Measurements from ENCODE around the gene CYB5R2. TPM values are rescaled to one million over a fixed set of nuclear protein-coding genes. Genes with fewer than 3 reads are reported as not detected.
A peak's percentile ranks its signal among the peaks of the same experiment; 100 is the strongest.

CYB5R2 gene
- total RNA-seq, 4 donors from 2014 or later = 1.00 to 3.9 (median 3.1) TPM

DNA sequence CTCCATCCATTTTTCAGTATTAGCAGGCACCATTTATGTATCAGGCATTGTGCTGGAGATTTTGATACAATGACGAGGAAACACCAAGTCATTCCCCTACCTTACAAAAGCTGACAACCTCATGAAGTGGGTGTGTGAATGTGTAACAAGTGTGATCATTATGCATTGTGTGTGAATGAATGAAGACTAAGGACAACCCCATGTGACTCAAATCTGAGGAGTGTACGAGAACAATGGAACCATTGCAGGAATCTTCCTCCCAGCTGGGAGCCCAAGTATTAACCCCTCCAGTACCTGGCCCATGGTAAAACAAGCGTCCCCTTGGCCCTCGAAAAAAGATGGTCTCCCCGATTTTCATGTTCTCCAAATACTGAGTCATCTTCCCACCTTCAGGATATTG lies 4.4 kb downstream of the CYB5R2 start:
- no peak for ATAC-seq

GRCh38 chr11:7668464-7668863 lies 4.8 kb downstream of the CYB5R2 start:
- TF ChIP-seq POLR2A (IDR thresholded peaks at IDR 0.05) = no peak
- TF ChIP-seq, protein P1, sequence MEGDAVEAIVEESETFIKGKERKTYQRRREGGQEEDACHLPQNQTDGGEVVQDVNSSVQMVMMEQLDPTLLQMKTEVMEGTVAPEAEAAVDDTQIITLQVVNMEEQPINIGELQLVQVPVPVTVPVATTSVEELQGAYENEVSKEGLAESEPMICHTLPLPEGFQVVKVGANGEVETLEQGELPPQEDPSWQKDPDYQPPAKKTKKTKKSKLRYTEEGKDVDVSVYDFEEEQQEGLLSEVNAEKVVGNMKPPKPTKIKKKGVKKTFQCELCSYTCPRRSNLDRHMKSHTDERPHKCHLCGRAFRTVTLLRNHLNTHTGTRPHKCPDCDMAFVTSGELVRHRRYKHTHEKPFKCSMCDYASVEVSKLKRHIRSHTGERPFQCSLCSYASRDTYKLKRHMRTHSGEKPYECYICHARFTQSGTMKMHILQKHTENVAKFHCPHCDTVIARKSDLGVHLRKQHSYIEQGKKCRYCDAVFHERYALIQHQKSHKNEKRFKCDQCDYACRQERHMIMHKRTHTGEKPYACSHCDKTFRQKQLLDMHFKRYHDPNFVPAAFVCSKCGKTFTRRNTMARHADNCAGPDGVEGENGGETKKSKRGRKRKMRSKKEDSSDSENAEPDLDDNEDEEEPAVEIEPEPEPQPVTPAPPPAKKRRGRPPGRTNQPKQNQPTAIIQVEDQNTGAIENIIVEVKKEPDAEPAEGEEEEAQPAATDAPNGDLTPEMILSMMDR (IDR thresholded peaks at IDR 0.05 in 4 of 5, conservative IDR thresholded peaks at IDR 0.05 in 1 of 5) = no peak
- intact Hi-C loops (cut with DNase I; ENCODE audit: low total_unique reads) = no loop called here

More for the DNA sequence above, 4.4 kb downstream of the CYB5R2 start:
- intact Hi-C loops (cut with DNase I; ENCODE audit: low total_unique reads) (no loop called here), in situ Hi-C loops (cut with MboI; ENCODE audit: low sequenced_read_pairs in 4 of 4) (no loop called here)
- H3K27ac ChIP-seq = no peak overlapping the region
- H3K9me3 ChIP-seq = no peaks in the 10 kb centered on the region
- H3K4me1 ChIP-seq = peaks cover 0 to 13% of the 10 kb centered on the region in 2 donors
- TF ChIP-seq, protein P1 (IDR thresholded peaks at IDR 0.05 in 4 of 5, conservative IDR thresholded peaks at IDR 0.05 in 1 of 5) = no peak
- no peak for TF ChIP-seq POLR2A (IDR thresholded peaks at IDR 0.05)
- H3K27me3 ChIP-seq = no peaks in the 10 kb centered on the region
- DNase-seq = no peak
- H3K36me3 ChIP-seq = peaks cover 0 to 14% of the 10 kb centered on the region in 2 donors
- H3K4me3 ChIP-seq = no peak overlapping the region

GRCh38 chr11:7667460-7667859 lies 5.8 kb downstream of the CYB5R2 start:
- TF ChIP-seq POLR2A (IDR thresholded peaks at IDR 0.05) = no peak
- TF ChIP-seq, protein P1 (IDR thresholded peaks at IDR 0.05 in 4 of 5, conservative IDR thresholded peaks at IDR 0.05 in 1 of 5) = no peak
- Histone ChIP-seq H3K27me3 (no peaks in the 10 kb centered on the region), H3K9me3 (no peaks in the 10 kb centered on the region), H3K36me3 (peaks cover 0 to 14% of the 10 kb centered on the region in 2 donors), H3K4me3 (no peak overlapping the region), H3K4me1 (no peaks in the 10 kb centered on the region), H3K27ac (no peak overlapping the region)
- DNase-seq = no peak
- in situ Hi-C loops (cut with MboI; ENCODE audit: low sequenced_read_pairs in 4 of 4) (no loop called here), intact Hi-C loops (cut with DNase I; ENCODE audit: low total_unique reads) (no loop called here)
- no peak for ATAC-seq

More at GRCh38 chr11:7668464-7668863, 4.8 kb downstream of the CYB5R2 start:
- ATAC-seq (no peak), DNase-seq (no peak)
- peaks cover 0 to 14% of the 10 kb centered on the region in 2 donors for H3K36me3 ChIP-seq
- in situ Hi-C loops (cut with MboI; ENCODE audit: low sequenced_read_pairs in 4 of 4) = no loop called here
- no peaks in the 10 kb centered on the region for H3K27me3 ChIP-seq
- peaks cover 0 to 9% of the 10 kb centered on the region in 2 donors for H3K4me1 ChIP-seq
- H3K27ac ChIP-seq = no peak overlapping the region
- no peaks in the 10 kb centered on the region for H3K9me3 ChIP-seq
- no peak overlapping the region for H3K4me3 ChIP-seq

DNA sequence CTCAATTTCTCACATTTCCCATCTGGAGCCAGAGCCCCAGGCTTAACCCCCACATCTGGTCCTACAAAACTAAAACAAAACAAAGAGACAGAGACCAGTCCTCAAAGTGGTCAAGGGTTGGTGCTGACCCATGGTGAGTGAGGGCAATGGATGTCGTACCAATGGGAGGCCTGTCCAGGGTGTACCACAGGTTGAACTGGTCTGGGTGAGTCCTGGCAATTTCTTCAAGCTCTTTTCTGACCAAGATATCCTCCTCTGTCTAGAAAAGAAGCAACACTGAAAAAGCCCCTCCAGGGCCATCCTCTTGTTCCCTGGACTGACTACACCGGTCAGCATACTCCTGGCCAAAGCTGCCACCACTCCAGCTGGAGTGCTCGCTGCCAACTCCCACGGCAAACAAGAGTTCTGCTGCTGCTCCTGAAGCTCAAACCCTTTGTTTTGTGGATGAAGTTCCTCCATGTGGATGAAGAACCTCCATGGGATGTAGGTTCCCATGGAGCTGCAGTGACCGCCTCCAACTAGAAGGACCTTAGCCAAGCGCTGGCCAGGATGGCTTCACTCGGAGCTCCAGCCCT lies 6.9 kb downstream of the CYB5R2 start:
- Histone ChIP-seq H3K9me3 (no peaks in the 10 kb centered on the region), H3K36me3 (peaks cover 0 to 14% of the 10 kb centered on the region in 2 donors), H3K27me3 (no peaks in the 10 kb centered on the region), H3K4me3 (no peak overlapping the region), H3K4me1 (no peaks in the 10 kb centered on the region), H3K27ac (no peak overlapping the region)
- in situ Hi-C loops (cut with MboI; ENCODE audit: low sequenced_read_pairs in 4 of 4) (no loop called here), intact Hi-C loops (cut with DNase I; ENCODE audit: low total_unique reads) (no loop called here)
- no peak for DNase-seq
- ATAC-seq = no peak
- TF ChIP-seq POLR2A (IDR thresholded peaks at IDR 0.05) = no peak

- no peak overlapping the region for H3K4me3 ChIP-seq
- peaks cover 0 to 14% of the 10 kb centered on the region in 2 donors for H3K36me3 ChIP-seq
- in situ Hi-C loops (cut with MboI; ENCODE audit: low sequenced_read_pairs in 4 of 4) (no loop called here), intact Hi-C loops (cut with DNase I; ENCODE audit: low total_unique reads) (loop anchor here (2.0 kb wide), 2 partner anchors 95 to 153 kb away; partner anchors contain the start of gene PPFIBP2)
- H3K9me3 ChIP-seq = no peaks in the 10 kb centered on the region
- TF ChIP-seq, protein P1 (IDR thresholded peaks at IDR 0.05 in 4 of 5, conservative IDR thresholded peaks at IDR 0.05 in 1 of 5) = peak; percentile 73 to 92 (median 89)
- TF ChIP-seq POLR2A (IDR thresholded peaks at IDR 0.05) = no peak
- no peaks in the 10 kb centered on the region for H3K27me3 ChIP-seq
- DNase-seq (peak; percentile 35 to 77), ATAC-seq (peak; percentile 88 to 95)
- no peaks in the 10 kb centered on the region for H3K4me1 ChIP-seq
- no peak overlapping the region for H3K27ac ChIP-seq
These were observed 7.6 kb downstream of the CYB5R2 start for GRCh38 chr11:7665473-7666291.
